HEK293 (cell line): ENCODE measurements around the gene EGFL8.

ENCODE experiments used
- CTCF ChIA-PET: fragments of 350-600 bp; formaldehyde crosslinking; extraction: SDS; loops from one replicate; lab custom pipeline; 2021; ENCODE audit warnings: antibody characterized with exemption; lab: Yijun Ruan, JAX
- POLR2A ChIA-PET: fragments of 300-600 bp; formaldehyde crosslinking; extraction: SDS; loops from one replicate; lab custom pipeline; 2020; ENCODE audit warnings: antibody characterized with exemption, inconsistent platforms; lab: Yijun Ruan, JAX
- H3K27ac ChIP-seq: fragments of 200-500 bp; sonication (Bioruptor generic); 2 replicates; pipeline ENCODE4 v1.5.1; 2014; ENCODE audit warnings: low read depth, low read length, control low read depth, inconsistent platforms; ENCODE audit errors: extremely low read depth
- H3K36me3 ChIP-seq, 2 experiments: fragments of 200-500 bp in 1 of 2; sonication (Bioruptor generic) in 1 of 2; 1 replicate in 1 of 2; 2 replicates in 1 of 2; pipeline ENCODE4 v1.5.1; 2014 to 2017; ENCODE audit warnings: inconsistent platforms in 2 of 2, low read length in 2 of 2; ENCODE audit not compliant: control insufficient read depth in 2 of 2, insufficient read depth in 1 of 2
- H3K4me1 ChIP-seq: fragments of 200-500 bp; sonication (Bioruptor generic); 2 replicates; pipeline ENCODE4 v1.5.1; 2014; ENCODE audit warnings: mild to moderate bottlenecking, low read length, inconsistent platforms; ENCODE audit not compliant: control insufficient read depth, insufficient read depth
- H3K4me3 ChIP-seq: 2 replicates; pipeline ENCODE4 v1.5.1; 2011; ENCODE audit warnings: low read depth, mild to moderate bottlenecking, control low read depth, low read length, moderate library complexity
- H3K9me3 ChIP-seq: fragments of 200-500 bp; sonication (Bioruptor generic); 2 replicates; pipeline ENCODE4 v1.5.1; 2014; ENCODE audit warnings: low read depth, low read length, inconsistent platforms; ENCODE audit not compliant: control insufficient read depth, insufficient read depth
- KLF1 ChIP-seq: fragments of 450-650 bp; formaldehyde crosslinking; IDR thresholded peaks from 2 replicates; pipeline ENCODE4 v1.5.1; 2016; ENCODE audit warnings: missing biosample characterization, missing genetic modification characterization
- MZF1 ChIP-seq: fragments of 450-650 bp; formaldehyde crosslinking; IDR thresholded peaks from 2 replicates; pipeline ENCODE4 v1.5.1; 2017; ENCODE audit warnings: missing biosample characterization, missing genetic modification characterization, borderline replicate concordance
- PATZ1 ChIP-seq: fragments of 450-650 bp; formaldehyde crosslinking; IDR thresholded peaks from 2 replicates; pipeline ENCODE4 v1.5.1; 2016; ENCODE audit warnings: missing biosample characterization, missing genetic modification characterization
- PBX3 ChIP-seq: sonication (generic); formaldehyde crosslinking; IDR thresholded peaks from 2 replicates; pipeline ENCODE4 v1.8.1; 2022; ENCODE audit warnings: mild to moderate bottlenecking, moderate library complexity, missing genetic modification reagents
- PRDM1 ChIP-seq: fragments of 450-650 bp; formaldehyde crosslinking; IDR thresholded peaks from 2 replicates; pipeline ENCODE4; 2016; ENCODE audit warnings: missing biosample characterization, missing genetic modification characterization
- REST ChIP-seq: fragments of 450-650 bp; formaldehyde crosslinking; IDR thresholded peaks from 2 replicates; pipeline ENCODE4 v1.5.1; 2016; ENCODE audit warnings: missing biosample characterization, missing genetic modification characterization
- SCRT1 ChIP-seq: fragments of 450-650 bp; formaldehyde crosslinking; IDR thresholded peaks from 2 replicates; pipeline ENCODE4 v1.5.1; 2016; ENCODE audit warnings: missing biosample characterization, missing genetic modification characterization, borderline replicate concordance
- SP7 ChIP-seq: fragments of 450-650 bp; formaldehyde crosslinking; IDR thresholded peaks from 2 replicates; pipeline ENCODE4 v1.5.1; 2016; ENCODE audit warnings: missing biosample characterization, missing genetic modification characterization
- YY1 ChIP-seq: fragments of 450-650 bp; formaldehyde crosslinking; IDR thresholded peaks from 2 replicates; pipeline ENCODE4 v1.5.1; 2018; ENCODE audit warnings: missing biosample characterization, missing genetic modification characterization
- ZBTB10 ChIP-seq: fragments of 450-650 bp; formaldehyde crosslinking; IDR thresholded peaks from 2 replicates; pipeline ENCODE4 v1.5.1; 2016; ENCODE audit warnings: missing biosample characterization, missing genetic modification characterization
- ZBTB11 ChIP-seq: fragments of 450-650 bp; formaldehyde crosslinking; conservative IDR thresholded peaks from 2 replicates; pipeline ENCODE4 v1.5.1; 2016; ENCODE audit warnings: low read depth, missing biosample characterization, missing genetic modification characterization
- ZBTB17 ChIP-seq: fragments of 450-650 bp; formaldehyde crosslinking; IDR thresholded peaks from 2 replicates; pipeline ENCODE4 v1.5.1; 2016; ENCODE audit warnings: missing biosample characterization, missing genetic modification characterization
- ZBTB44 ChIP-seq: fragments of 450-650 bp; IDR thresholded peaks from 2 replicates; pipeline ENCODE4 v1.5.1; 2018; ENCODE audit warnings: missing biosample characterization, mild to moderate bottlenecking, missing genetic modification characterization
- ZIC2 ChIP-seq: fragments of 450-650 bp; formaldehyde crosslinking; IDR thresholded peaks from 2 replicates; pipeline ENCODE4 v1.5.1; 2016; ENCODE audit warnings: missing biosample characterization, missing genetic modification characterization
- ZNF155 ChIP-seq: fragments of 450-650 bp; formaldehyde crosslinking; IDR thresholded peaks from 2 replicates; pipeline ENCODE4 v1.5.1; 2016; ENCODE audit warnings: missing biosample characterization, missing genetic modification characterization
- ZNF335 ChIP-seq: fragments of 450-650 bp; formaldehyde crosslinking; conservative IDR thresholded peaks from 2 replicates; pipeline ENCODE4 v1.5.1; 2016; ENCODE audit warnings: missing biosample characterization, missing genetic modification characterization
- ZNF391 ChIP-seq: fragments of 450-650 bp; formaldehyde crosslinking; IDR thresholded peaks from 2 replicates; pipeline ENCODE4 v1.5.1; 2016; ENCODE audit warnings: low read depth, missing biosample characterization, missing genetic modification characterization, borderline replicate concordance
- ZNF529 ChIP-seq: fragments of 450-650 bp; formaldehyde crosslinking; IDR thresholded peaks from 2 replicates; pipeline ENCODE4 v1.5.1; 2017; ENCODE audit warnings: missing genetic modification characterization, missing biosample characterization; ENCODE audit not compliant: insufficient replicate concordance
- ZNF692 ChIP-seq: fragments of 450-650 bp; formaldehyde crosslinking; IDR thresholded peaks from 2 replicates; pipeline ENCODE4 v1.5.1; 2016; ENCODE audit warnings: missing biosample characterization, missing genetic modification characterization

EGFL8 gene

GRCh38 chr6:32175711-32176475 lies 11.5 kb downstream of the EGFL8 start, which contains the start of gene AGPAT1:
Gene AGPAT1 (minus strand): TSS chr6:32176084. CDS start chr6:32171496, 4,588 bp downstream.
- Histone ChIP-seq H3K27ac (peak within 1 kb of the TSS; percentile 82), H3K4me1 (peaks cover 14% of the 10 kb centered on the region), H3K36me3 (peaks cover 4 to 29% of the 10 kb centered on the region in 2 experiments; a peak in 2 of 3 replicates), H3K4me3 (peak within 1 kb of the TSS; percentile 76), H3K9me3 (no peaks in the 10 kb centered on the region)
- CTCF ChIA-PET = interaction anchor here (0.7 to 1.1 kb wide), 2 partner anchors 8 to 57 kb away, joined by 3 read pairs; no protein-coding TSS in a partner anchor
- POLR2A ChIA-PET = interaction anchor here (0.6 to 2.5 kb wide), 15 partner anchors 10 to 1028 kb away, joined by 3 to 38 read pairs (median 5); partner anchors contain the start of genes ATF6B, FKBPL, HSD17B8 and PBX2
- TF ChIP-seq ZBTB10 (tag by site-specific recombination) (peak; percentile 99), ZBTB11 (tag by site-specific recombination) (peak; percentile 81), ZBTB44 (no peak), ZNF391 (tag by site-specific recombination) (peak; percentile 20; the same call in 1 of the 2 replicates), ZNF335 (tag by site-specific recombination) (peak; percentile 79), YY1 (tag by site-specific recombination) (no peak), PRDM1 (peak; percentile 86), SP7 (tag by site-specific recombination) (peak; percentile 36), ZNF529 (tag by site-specific recombination) (no peak), ZNF692 (peak; percentile 80), KLF1 (tag by site-specific recombination) (peak; percentile 19; the same call in 1 of the 2 replicates), ZBTB17 (tag by site-specific recombination) (peak; percentile 75), ZIC2 (tag by site-specific recombination) (peak; percentile 35), PATZ1 (tag by site-specific recombination) (peak; percentile 99), ZNF155 (tag by site-specific recombination) (no peak), PBX3 (CRISPR knock-in tag) (peak; percentile 96; the same call in 1 of the 2 replicates), MZF1 (tag by site-specific recombination) (0 out of 2 replicates have a peak, but pooled peaks have one; percentile 19), SCRT1 (no peak), REST (tag by site-specific recombination) (peak; percentile 25)
